AG10803 (cell line): ENCODE measurements around the gene IKZF3.
"Not testable (repeated sequence)": the region's sequence is repeated elsewhere in the genome, so short reads cannot be mapped to it uniquely, and the experiment has no call there.

Experiments
- DNase-seq: peaks from one replicate; pipeline ENCODE4 v3.0.0; 2010; ENCODE audit warnings: low read depth
- H3K4me3 ChIP-seq: 2 replicates; pipeline ENCODE4 v1.5.1; 2011; ENCODE audit warnings: mild to moderate bottlenecking, low read length, control low read depth
- CTCF ChIP-seq: conservative IDR thresholded peaks from 2 replicates; pipeline ENCODE4 v1.5.1; 2011; ENCODE audit warnings: mild to moderate bottlenecking, low read length, control low read depth, inconsistent platforms

IKZF3 gene

DNA sequence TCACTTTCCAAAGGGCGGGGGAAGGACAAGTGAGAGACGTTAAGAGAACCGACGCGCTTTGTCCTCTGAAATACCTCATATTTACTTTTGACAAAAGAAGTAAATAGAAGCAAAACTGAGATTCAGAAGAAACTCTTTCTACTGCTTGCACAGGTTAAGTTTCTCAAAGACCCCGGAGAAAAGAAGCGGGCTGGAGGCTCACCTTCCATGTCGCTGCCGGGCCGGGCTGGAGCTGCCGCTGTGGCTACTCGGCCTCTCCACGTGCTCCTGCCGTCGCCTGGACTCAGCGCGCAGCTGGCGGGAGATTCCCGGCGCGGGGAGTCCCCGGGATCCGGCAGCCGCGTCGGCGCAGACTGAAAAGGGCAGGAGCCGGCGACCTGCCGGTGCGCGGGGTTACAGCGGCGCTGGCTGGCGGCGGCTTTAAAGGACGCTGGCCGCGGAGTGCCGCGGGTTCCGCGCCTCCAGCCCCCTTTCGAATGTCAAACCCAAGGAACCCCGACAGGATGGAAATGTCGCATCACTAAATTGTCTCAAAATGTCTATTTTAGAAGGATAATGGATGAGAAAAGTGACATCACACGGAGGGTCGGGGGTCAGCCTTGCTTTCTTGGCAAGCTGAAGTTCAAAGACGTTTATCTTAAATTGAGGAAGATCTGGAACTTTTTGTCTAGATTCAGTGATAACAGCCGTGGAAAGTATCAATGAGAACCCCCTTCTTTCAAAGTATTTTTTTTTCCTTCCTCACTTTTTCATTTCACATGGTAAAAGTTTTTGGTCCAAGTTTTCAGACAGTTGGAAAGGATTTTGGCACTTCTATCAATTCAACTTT, at the start of gene IKZF3:
TSS of gene IKZF3 (minus strand) at position 395 of the 829 bp plus-strand sequence. CDS start at position 209, 186 bp downstream.
- TF ChIP-seq CTCF: no peak
- no peak for DNase-seq
- H3K4me3 ChIP-seq: no peak within 1 kb of the TSS

- DNase-seq: no peak
- TF ChIP-seq CTCF: no peak
Measured at GRCh38 chr17:39908789-39909352, 44.8 kb upstream of the IKZF3 start.

DNA sequence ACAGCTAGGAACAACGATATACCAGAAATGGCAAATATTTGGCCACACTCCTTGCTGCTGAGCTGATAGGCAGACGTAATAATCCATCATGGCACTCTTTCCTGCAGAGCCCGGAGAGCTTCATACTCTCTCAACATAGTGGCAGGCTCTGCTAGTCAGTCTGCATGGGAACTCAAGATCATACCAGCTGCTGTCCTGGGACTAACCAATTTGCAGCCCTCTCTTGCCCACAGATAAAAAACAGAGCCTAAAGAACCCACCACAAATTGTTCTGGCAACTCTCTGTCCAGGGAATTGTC, 40.8 kb upstream of the IKZF3 start:
- no peak for TF ChIP-seq CTCF
- no peak overlapping the region for H3K4me3 ChIP-seq
- no peak for DNase-seq

More at GRCh38 chr17:39908789-39909352, 44.8 kb upstream of the IKZF3 start:
- no peak overlapping the region for H3K4me3 ChIP-seq

DNA sequence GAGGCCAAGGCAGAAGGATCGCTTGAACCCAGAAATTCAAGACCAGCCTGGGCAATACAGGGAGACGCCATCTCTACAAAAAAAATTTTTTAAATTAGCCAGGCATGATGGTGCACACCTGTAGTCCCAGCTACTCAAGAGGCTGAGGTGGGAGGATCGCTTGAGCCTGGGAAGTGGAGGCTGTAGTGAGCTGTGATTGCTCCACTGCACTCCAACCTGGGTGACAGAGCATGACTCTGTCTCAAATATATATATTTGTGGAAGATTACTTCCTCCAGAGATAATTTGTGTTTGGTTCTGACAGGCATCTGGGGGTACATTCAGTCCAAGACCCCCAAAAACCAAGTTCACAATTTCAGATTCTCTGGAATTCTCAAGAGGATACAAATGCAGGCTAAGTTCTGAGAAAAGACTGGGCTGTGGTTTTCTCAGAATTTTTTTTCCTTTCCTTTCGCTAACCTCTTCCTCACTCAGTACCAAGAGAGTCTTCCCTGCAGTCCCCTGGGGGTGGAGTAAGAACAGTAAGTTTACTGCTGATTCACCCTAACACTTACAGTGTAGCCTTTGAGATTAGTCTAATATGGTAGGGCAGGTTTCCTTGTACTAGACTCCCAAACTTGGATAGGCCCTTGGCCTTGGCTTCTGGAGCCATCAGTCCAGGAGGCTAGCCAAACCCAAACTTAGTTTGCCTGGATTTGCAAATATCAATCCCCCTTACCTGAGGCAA, 39.2 kb upstream of the IKZF3 start:
- H3K4me3 ChIP-seq: no peak overlapping the region
- DNase-seq: peak; percentile 3
- TF ChIP-seq CTCF: no peak

DNA sequence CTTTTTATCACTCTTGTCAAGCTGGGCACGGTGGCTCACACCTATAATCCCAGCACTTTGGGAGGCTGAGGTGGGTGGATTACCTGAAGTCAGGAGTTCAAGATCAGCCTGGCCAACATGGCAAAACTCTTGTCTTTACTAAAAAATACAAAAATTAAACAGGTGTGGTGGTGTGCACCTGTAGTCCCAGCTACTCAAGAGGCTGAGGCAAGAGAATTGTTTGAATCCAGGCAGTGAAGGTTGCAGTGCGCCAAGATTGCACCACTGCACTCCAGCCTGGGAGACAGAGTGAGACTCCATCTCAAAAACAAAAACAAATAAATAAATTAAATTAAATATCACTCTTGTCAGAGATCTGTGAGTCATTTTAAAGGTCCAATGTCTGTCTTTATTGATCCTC, 37.9 kb upstream of the IKZF3 start:
- not testable (repeated sequence) for DNase-seq, H3K4me3 ChIP-seq

GRCh38 chr17:39899215-39899614, 35.1 kb upstream of the IKZF3 start:
- TF ChIP-seq CTCF: no peak
- no peak for DNase-seq
- no peak overlapping the region for H3K4me3 ChIP-seq

DNA sequence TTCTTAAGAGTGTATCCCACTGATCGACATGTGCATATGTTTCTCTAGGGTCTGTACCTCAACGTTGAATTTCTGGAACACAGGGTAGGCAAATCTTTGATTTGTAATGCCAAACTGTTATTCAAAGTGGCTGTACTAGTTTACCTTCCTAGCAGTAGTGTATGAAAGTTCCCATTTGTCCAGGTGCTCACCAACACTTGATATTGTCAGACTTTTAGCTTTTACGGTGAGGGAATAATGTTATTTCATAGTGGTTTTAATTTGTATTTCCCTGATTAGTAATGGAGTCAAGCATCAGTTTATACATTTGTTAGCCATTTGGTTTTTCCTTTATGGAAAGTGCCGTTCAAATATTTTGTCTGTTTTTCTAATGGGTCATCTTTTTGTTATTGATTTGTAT, 34.0 kb upstream of the IKZF3 start:
- no peak for TF ChIP-seq CTCF
- H3K4me3 ChIP-seq: no peak overlapping the region
- no peak for DNase-seq
